Daoy (cell line): Measurements from ENCODE around the gene RPS8. TPM values are rescaled to one million over a fixed set of nuclear protein-coding genes. Genes with fewer than 3 reads are reported as not detected.
"Not testable (repeated sequence)": the region's sequence is repeated elsewhere in the genome, so short reads cannot be mapped to it uniquely, and the experiment has no call there.

Experiments
- DNase-seq: peaks from one replicate; pipeline ENCODE4 v3.0.0-alpha.2; 2015; ENCODE audit warnings: low read depth
- total RNA-seq: library from RNA; depleted of rRNA; stranded (reverse); fragments of >200 nt; shearing (Covaris generic); gene quantifications from 2 replicates; pipeline ENCODE4 v1.2.3, GENCODE V29; 2014

The RPS8 gene
- total RNA-seq, 1 experiment from 2014 or later = 2,795 TPM

GRCh38 chr1:44780583-44781121, 5.3 kb downstream of the RPS8 start:
- no peak for DNase-seq

GRCh38 chr1:44783697-44784093, 8.4 kb downstream of the RPS8 start:
- no peak for DNase-seq

- DNase-seq = no peak
These were observed 9.0 kb downstream of the RPS8 start for GRCh38 chr1:44784094-44785028.

- no peak for DNase-seq
These were observed 9.7 kb downstream of the RPS8 start for GRCh38 chr1:44785029-44785380.

GRCh38 chr1:44785501-44786137, 10.3 kb downstream of the RPS8 start:
- DNase-seq = no peak

- peak; percentile 63 for DNase-seq
These were observed 10.9 kb downstream of the RPS8 start for GRCh38 chr1:44786138-44786840.

GRCh38 chr1:44786841-44787426, 11.6 kb downstream of the RPS8 start:
- no peak for DNase-seq

- DNase-seq = no peak
These were observed 12.2 kb downstream of the RPS8 start for GRCh38 chr1:44787506-44787905.

- no peak for DNase-seq
These were observed 12.9 kb downstream of the RPS8 start, which contains the start of gene BEST4 for GRCh38 chr1:44788120-44788860. Gene BEST4, minus strand, starts transcription at chr1:44788170. Its CDS starts 465 bp downstream, at chr1:44787705.

- DNase-seq = no peak
These were observed 15.8 kb downstream of the RPS8 start for GRCh38 chr1:44790968-44791801.

GRCh38 chr1:44792736-44793502, 17.6 kb downstream of the RPS8 start:
- no peak for DNase-seq

- DNase-seq = not testable (repeated sequence)
These were observed 22.5 kb downstream of the RPS8 start for GRCh38 chr1:44797886-44798285.

- no peak for DNase-seq
These were observed 23.4 kb downstream of the RPS8 start for GRCh38 chr1:44798481-44799365.

GRCh38 chr1:44799770-44800584, 24.6 kb downstream of the RPS8 start, which contains the start of gene PLK3:
Gene PLK3, plus strand, starts transcription at chr1:44800377. Its CDS starts 87 bp downstream, at chr1:44800464.
- DNase-seq = peak; percentile 98

- no peak for DNase-seq
These were observed 26.4 kb downstream of the RPS8 start for GRCh38 chr1:44801491-44802305.

- DNase-seq = no peak
These were observed 27.1 kb downstream of the RPS8 start for GRCh38 chr1:44802306-44803061.
